Fibroblast of skin of left biceps (primary cell): ENCODE results near the gene MPPED2.

ENCODE experiments used
- DNase-seq, 2 experiments: peaks; one replicate each; pipeline ENCODE4 v3.0.0-alpha.2; 2013; ENCODE audit warnings: low read depth in 2 of 2

Gene MPPED2

GRCh38 chr11:30487200-30487898, 98.8 kb downstream of the MPPED2 start:
- peak; percentile 25 to 35 for DNase-seq

GRCh38 chr11:30485756-30486155, 100.4 kb downstream of the MPPED2 start:
- DNase-seq = no peak

GRCh38 chr11:30485222-30485621, 100.9 kb downstream of the MPPED2 start:
- no peak for DNase-seq

GRCh38 chr11:30483056-30483455, 103.1 kb downstream of the MPPED2 start:
- no peak for DNase-seq

- DNase-seq = no peak
Observed at GRCh38 chr11:30481796-30482195, 104.4 kb downstream of the MPPED2 start.

- no peak for DNase-seq
Observed at GRCh38 chr11:30481330-30481729, 104.8 kb downstream of the MPPED2 start.

GRCh38 chr11:30479899-30480298, 106.3 kb downstream of the MPPED2 start:
- no peak for DNase-seq

GRCh38 chr11:30478923-30479322, 107.2 kb downstream of the MPPED2 start:
- no peak for DNase-seq

GRCh38 chr11:30477061-30477460, 109.1 kb downstream of the MPPED2 start:
- DNase-seq = no peak

GRCh38 chr11:30474151-30474954, 111.8 kb downstream of the MPPED2 start:
- DNase-seq = no peak

- no peak for DNase-seq
Observed at GRCh38 chr11:30471244-30471643, 114.9 kb downstream of the MPPED2 start.

- DNase-seq = no peak
Observed at GRCh38 chr11:30468881-30469280, 117.3 kb downstream of the MPPED2 start.

- no peak for DNase-seq
Observed at GRCh38 chr11:30467176-30467575, 119.0 kb downstream of the MPPED2 start.

- no peak for DNase-seq
Observed at GRCh38 chr11:30465623-30466022, 120.5 kb downstream of the MPPED2 start.

- DNase-seq = no peak
Observed at GRCh38 chr11:30465192-30465591, 121.0 kb downstream of the MPPED2 start.

- no peak for DNase-seq
Observed at GRCh38 chr11:30463266-30463665, 122.9 kb downstream of the MPPED2 start.

- no peak for DNase-seq
Observed at GRCh38 chr11:30462421-30462820, 123.7 kb downstream of the MPPED2 start.

GRCh38 chr11:30459821-30460220, 126.3 kb downstream of the MPPED2 start:
- DNase-seq = no peak

- DNase-seq = no peak
Observed at GRCh38 chr11:30459306-30459705, 126.8 kb downstream of the MPPED2 start.

- no peak for DNase-seq
Observed at GRCh38 chr11:30458541-30458940, 127.6 kb downstream of the MPPED2 start.

- no peak for DNase-seq
Observed at GRCh38 chr11:30457087-30457486, 129.1 kb downstream of the MPPED2 start.

GRCh38 chr11:30455025-30455424, 131.1 kb downstream of the MPPED2 start:
- DNase-seq = no peak

- DNase-seq = no peak
Observed at GRCh38 chr11:30454541-30454940, 131.6 kb downstream of the MPPED2 start.
